ENCODE measurements around the gene GAB4.

GRCh38 chr22:17047656-17048055, 39.6 kb upstream of the GAB4 start:
- TF ChIP-seq CTCF (IDR thresholded peaks at IDR 0.05) (no peak), EP300 (IDR thresholded peaks at IDR 0.05) (no peak)

Data from tibial nerve (tissue), 4 donors.